GM12891 (cell line): ENCODE results near the gene AP1B1.

Experiments
- DNase-seq: peaks from one replicate; pipeline ENCODE4 v3.0.0; 2011; ENCODE audit warnings: low spot score; ENCODE audit not compliant: insufficient read length
- FAIRE-seq: peaks from 2 replicates; lab custom pipeline; 2011; peaks lifted over from hg19 to GRCh38; lab: Jason Lieb, UNC
- PAX5 ChIP-seq: IDR thresholded peaks from 2 replicates; pipeline ENCODE4 v1.6.1; 2011; ENCODE audit warnings: low read length, moderate library complexity, mild to moderate bottlenecking; ENCODE audit not compliant: insufficient read depth, severe bottlenecking
- POLR2A ChIP-seq: IDR thresholded peaks from 2 replicates; pipeline ENCODE4 v1.6.1; 2011; ENCODE audit warnings: low read depth, low read length, control low read depth
- POLR2AphosphoS5 ChIP-seq: IDR thresholded peaks from 2 replicates; pipeline ENCODE4 v1.6.1; 2011; ENCODE audit warnings: low read depth, low read length, control low read depth
- POU2F2 ChIP-seq: IDR thresholded peaks from 2 replicates; pipeline ENCODE4 v1.6.1; 2011; ENCODE audit warnings: low read depth, mild to moderate bottlenecking, control low read depth, low read length, moderate library complexity
- SPI1 ChIP-seq: IDR thresholded peaks from 2 replicates; pipeline ENCODE4 v1.6.1; 2011; ENCODE audit warnings: low read depth, low read length, control low read depth
- TAF1 ChIP-seq: IDR thresholded peaks from 2 replicates; pipeline ENCODE4 v1.6.1; 2011; ENCODE audit warnings: low read depth, low read length, control low read depth

AP1B1 gene

GRCh38 chr22:29341056-29341848 is 47.1 kb downstream of the AP1B1 start:
- FAIRE-seq (no peak), DNase-seq (no peak)
- no peak for TF ChIP-seq POU2F2
- TF ChIP-seq POLR2AphosphoS5: no peak
- no peak for TF ChIP-seq SPI1
- no peak for TF ChIP-seq POLR2A
- no peak for TF ChIP-seq TAF1
- no peak for TF ChIP-seq PAX5

DNA sequence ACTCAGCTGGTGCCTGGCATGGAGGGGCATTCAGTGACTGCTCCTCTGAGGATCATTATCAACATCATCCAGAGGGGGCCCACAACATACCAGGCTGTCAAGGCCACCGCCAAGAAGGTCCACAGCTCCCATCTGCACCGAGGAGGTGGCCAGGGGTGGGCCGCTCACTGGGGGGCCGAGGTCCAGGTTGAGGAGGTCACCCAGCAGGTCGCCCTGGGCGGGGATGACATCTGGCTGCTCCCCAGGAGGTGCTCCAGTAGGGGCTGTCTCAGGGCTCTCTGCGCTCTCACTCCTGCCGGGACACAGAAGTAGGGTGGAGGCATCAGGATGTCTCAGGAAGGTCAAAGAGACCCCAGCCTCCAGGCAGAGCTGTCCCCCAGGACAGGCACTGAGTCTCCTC is 47.8 kb downstream of the AP1B1 start:
- TF ChIP-seq PAX5: no peak
- TF ChIP-seq TAF1: no peak
- no peak for TF ChIP-seq POLR2AphosphoS5
- TF ChIP-seq POLR2A: no peak
- no peak for TF ChIP-seq POU2F2
- TF ChIP-seq SPI1: no peak
- DNase-seq (no peak), FAIRE-seq (no peak)

- FAIRE-seq (no peak), DNase-seq (no peak)
- no peak for TF ChIP-seq POU2F2
- no peak for TF ChIP-seq PAX5
- TF ChIP-seq POLR2A: no peak
- no peak for TF ChIP-seq TAF1
- no peak for TF ChIP-seq POLR2AphosphoS5
- TF ChIP-seq SPI1: no peak
Observed at GRCh38 chr22:29339381-29340235, 48.8 kb downstream of the AP1B1 start.

- FAIRE-seq: no peak
- TF ChIP-seq POU2F2: no peak
- no peak for DNase-seq
Observed at GRCh38 chr22:29338398-29338797, 50.0 kb downstream of the AP1B1 start.

DNA sequence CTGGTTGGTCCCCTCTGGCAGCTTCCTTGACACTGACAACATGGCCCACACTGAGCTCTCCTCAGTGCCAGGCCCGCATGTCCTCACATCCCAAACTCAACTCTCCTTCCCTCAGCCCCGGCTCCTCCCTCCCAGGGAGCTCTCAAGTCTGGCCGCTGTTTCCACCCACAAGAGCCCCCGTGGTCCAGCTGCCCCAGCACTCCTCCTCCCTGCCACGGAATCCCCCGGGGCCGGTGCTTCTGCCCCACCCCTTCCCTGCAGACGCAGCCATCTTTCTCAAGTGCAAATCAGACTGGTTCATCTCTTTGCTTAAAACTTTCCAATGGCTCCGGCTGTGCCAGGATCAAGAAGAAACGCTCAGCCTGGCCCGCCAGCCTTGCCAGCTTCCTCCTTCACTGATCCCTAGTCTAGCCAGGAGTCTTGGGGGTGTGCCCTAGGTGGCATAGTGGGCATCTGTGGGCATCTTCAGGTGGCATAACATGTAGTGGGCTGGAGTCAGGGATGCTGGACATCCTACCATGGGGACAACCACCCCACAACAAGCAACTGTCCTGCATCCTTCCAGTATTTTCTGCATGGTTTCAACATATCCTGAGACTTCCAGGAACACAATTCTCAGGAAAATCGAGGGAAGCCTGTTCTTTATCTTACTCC is 50.6 kb downstream of the AP1B1 start:
- DNase-seq (no peak), FAIRE-seq (no peak)
- TF ChIP-seq POLR2A (no peak), TAF1 (no peak), POLR2AphosphoS5 (no peak), POU2F2 (no peak)

GRCh38 chr22:29336751-29337490 is 51.4 kb downstream of the AP1B1 start:
- no peak for DNase-seq
- no peak for TF ChIP-seq SPI1
- TF ChIP-seq POLR2A: no peak
- no peak for TF ChIP-seq TAF1
- TF ChIP-seq PAX5: no peak
- TF ChIP-seq POU2F2: no peak
- no peak for TF ChIP-seq POLR2AphosphoS5
- no peak for FAIRE-seq

- no peak for DNase-seq
- FAIRE-seq: no peak
- TF ChIP-seq TAF1: no peak
- no peak for TF ChIP-seq POU2F2
- TF ChIP-seq POLR2A: no peak
- no peak for TF ChIP-seq SPI1
- no peak for TF ChIP-seq PAX5
- TF ChIP-seq POLR2AphosphoS5: no peak
Observed at GRCh38 chr22:29335656-29336055, 52.7 kb downstream of the AP1B1 start.

- no peak for TF ChIP-seq POLR2AphosphoS5
- TF ChIP-seq PAX5: no peak
- TF ChIP-seq POLR2A: no peak
- no peak for TF ChIP-seq TAF1
- no peak for TF ChIP-seq SPI1
- TF ChIP-seq POU2F2: no peak
- FAIRE-seq (no peak), DNase-seq (no peak)
Observed at GRCh38 chr22:29334696-29335344, 53.5 kb downstream of the AP1B1 start.

- TF ChIP-seq TAF1 (no peak), PAX5 (no peak), SPI1 (no peak), POLR2A (no peak), POLR2AphosphoS5 (no peak)
- FAIRE-seq (no peak), DNase-seq (no peak)
Observed at GRCh38 chr22:29334148-29334547, 54.2 kb downstream of the AP1B1 start.
